LNCAP (cell line): Measurements from ENCODE around the gene NUMBL.

Source experiments
- TF ChIP-seq, protein P1 (sequence below): fragments of 450-650 bp; IDR thresholded peaks from 2 replicates; pipeline ENCODE4 v1.5.1; 2017; ENCODE audit warnings: mild to moderate bottlenecking

The NUMBL gene

DNA sequence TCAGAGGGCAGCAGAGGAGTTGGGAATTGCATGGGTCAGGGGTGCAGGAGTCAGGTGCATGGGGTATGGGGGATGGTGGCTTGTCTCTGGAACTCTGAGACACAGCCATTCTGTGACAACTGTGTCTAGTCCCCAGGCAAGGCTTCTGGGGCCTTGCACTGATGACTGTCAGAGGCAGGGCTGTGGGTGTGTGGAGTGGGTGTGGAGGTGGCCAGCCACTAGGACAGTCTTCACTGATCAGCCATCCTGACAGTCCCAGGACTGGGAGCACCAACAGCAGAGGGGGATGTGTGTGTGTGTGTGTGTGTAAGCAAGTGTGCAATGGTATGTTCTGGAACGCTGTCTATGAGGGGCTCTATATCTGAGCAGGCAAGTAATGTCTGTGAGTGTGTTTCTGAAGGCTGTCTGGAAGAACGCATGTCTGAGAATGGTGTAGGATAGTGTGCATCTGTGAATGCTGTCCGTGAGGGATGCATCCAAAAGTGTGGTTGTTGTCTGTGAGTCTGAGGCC lies 5.4 kb downstream of the NUMBL start:
- TF ChIP-seq, protein P1, sequence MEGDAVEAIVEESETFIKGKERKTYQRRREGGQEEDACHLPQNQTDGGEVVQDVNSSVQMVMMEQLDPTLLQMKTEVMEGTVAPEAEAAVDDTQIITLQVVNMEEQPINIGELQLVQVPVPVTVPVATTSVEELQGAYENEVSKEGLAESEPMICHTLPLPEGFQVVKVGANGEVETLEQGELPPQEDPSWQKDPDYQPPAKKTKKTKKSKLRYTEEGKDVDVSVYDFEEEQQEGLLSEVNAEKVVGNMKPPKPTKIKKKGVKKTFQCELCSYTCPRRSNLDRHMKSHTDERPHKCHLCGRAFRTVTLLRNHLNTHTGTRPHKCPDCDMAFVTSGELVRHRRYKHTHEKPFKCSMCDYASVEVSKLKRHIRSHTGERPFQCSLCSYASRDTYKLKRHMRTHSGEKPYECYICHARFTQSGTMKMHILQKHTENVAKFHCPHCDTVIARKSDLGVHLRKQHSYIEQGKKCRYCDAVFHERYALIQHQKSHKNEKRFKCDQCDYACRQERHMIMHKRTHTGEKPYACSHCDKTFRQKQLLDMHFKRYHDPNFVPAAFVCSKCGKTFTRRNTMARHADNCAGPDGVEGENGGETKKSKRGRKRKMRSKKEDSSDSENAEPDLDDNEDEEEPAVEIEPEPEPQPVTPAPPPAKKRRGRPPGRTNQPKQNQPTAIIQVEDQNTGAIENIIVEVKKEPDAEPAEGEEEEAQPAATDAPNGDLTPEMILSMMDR = no peak

DNA sequence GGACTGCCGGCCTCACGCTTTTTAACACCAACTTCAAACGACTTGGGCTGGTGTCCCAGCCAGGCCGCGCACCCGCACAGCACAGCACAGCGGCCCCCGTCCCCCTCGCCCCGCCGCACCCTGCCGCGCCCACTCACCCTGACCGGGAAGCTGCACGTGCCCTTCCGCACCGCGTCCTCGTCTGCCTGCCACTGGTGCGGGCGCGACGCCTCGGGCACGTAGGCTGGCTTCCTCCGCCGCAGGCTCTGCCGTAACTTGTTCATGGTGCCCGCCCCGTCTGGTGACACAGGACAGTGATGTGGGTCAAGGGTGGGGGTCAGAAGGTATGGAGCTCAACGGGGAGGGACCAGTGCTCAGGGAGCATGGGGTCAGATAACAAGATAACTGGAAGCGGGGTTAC lies 6.2 kb downstream of the NUMBL start:
- TF ChIP-seq, protein P1 = no peak

DNA sequence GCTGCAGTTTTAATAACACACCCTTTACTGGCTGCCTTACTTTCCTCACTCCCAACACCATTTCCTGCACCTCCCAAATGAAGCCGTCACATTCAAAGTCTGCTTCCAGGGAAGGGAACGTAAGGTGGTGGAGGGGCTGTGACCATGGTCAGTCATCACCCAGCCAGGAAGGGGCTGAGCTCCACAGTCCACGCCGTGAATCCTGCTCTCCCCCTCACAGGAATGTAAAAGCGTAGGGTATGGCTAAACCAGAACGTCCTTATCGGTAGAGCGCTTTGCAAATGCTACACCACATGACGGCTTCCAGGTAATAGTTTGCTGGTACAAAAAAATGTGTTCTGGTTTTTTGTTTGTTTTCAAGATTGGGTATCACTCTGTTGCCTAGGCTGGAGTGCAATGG lies 7.0 kb downstream of the NUMBL start:
- TF ChIP-seq, protein P1 = no peak

- TF ChIP-seq, protein P1 = no peak
Observed at GRCh38 chr19:40682431-40682964, 8.0 kb downstream of the NUMBL start.

- TF ChIP-seq, protein P1 = no peak
Observed at GRCh38 chr19:40681039-40681438, 9.4 kb downstream of the NUMBL start.

DNA sequence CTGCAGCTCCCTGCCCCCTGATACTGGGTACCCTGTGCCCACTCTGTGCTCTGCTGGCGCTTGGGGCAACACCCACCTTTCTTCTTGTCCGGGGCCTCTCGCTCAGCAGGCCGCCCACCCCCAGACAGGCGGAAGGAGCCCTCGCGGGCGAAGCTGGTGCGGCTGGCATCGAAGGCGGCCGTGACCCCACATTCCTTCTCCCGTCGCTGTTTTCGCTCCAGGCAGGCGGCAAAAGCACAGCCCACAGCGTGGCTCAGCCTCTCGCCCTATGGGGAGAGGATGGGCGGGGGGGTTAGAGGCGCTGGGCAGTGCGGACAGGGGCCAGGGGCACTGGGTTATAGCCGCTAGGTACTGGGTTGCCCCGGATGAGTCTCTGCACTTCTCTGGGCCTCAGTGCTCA lies 13.3 kb downstream of the NUMBL start:
- TF ChIP-seq, protein P1 = no peak

- TF ChIP-seq, protein P1 = no peak
Observed at GRCh38 chr19:40674291-40674690, 16.2 kb downstream of the NUMBL start.

GRCh38 chr19:40673397-40673796 lies 17.1 kb downstream of the NUMBL start:
- TF ChIP-seq, protein P1 = no peak
